ENCODE results near the gene AKR1C3.
"Not testable (repeated sequence)": the region's sequence is repeated elsewhere in the genome, so short reads cannot be mapped to it uniquely, and the experiment has no call there.

The AKR1C3 gene

DNA sequence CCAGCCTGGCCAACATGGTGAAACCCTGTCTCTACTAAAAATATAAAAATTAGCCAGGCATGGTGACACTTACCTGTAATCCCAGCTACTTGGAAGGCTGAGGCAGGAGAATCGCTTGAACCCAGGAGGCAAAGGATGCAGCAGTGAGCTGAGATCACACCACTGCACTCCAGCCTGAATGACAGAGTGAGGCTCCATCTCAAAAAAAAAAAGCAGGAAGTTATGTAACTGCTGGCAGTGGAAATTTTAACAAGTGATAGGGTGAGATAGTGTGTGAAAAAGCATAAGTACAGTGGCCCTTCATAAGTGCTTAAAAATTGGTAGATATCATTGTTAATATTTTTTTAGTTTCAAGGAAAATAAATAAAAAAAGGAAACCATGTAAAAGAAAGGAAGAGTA lies 12.3 kb downstream of the AKR1C3 start:
- TF ChIP-seq, protein P1, sequence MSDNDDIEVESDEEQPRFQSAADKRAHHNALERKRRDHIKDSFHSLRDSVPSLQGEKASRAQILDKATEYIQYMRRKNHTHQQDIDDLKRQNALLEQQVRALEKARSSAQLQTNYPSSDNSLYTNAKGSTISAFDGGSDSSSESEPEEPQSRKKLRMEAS (IDR thresholded peaks at IDR 0.05; ENCODE audit: low read depth, low read length) = no peak
- TF ChIP-seq MYC (IDR thresholded peaks at IDR 0.05; ENCODE audit: low read depth, low read length) (no peak), POLR2A (IDR thresholded peaks at IDR 0.05; ENCODE audit: extremely low read depth, insufficient read length) (no peak)
- TF ChIP-seq, protein P2, sequence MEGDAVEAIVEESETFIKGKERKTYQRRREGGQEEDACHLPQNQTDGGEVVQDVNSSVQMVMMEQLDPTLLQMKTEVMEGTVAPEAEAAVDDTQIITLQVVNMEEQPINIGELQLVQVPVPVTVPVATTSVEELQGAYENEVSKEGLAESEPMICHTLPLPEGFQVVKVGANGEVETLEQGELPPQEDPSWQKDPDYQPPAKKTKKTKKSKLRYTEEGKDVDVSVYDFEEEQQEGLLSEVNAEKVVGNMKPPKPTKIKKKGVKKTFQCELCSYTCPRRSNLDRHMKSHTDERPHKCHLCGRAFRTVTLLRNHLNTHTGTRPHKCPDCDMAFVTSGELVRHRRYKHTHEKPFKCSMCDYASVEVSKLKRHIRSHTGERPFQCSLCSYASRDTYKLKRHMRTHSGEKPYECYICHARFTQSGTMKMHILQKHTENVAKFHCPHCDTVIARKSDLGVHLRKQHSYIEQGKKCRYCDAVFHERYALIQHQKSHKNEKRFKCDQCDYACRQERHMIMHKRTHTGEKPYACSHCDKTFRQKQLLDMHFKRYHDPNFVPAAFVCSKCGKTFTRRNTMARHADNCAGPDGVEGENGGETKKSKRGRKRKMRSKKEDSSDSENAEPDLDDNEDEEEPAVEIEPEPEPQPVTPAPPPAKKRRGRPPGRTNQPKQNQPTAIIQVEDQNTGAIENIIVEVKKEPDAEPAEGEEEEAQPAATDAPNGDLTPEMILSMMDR (IDR thresholded peaks at IDR 0.05; ENCODE audit: low read depth, low read length) = no peak
- no peak for DNase-seq (ENCODE audit: low read depth)
- H3K4me3 ChIP-seq (ENCODE audit: low read depth, low read length) = no peak overlapping the region

DNA sequence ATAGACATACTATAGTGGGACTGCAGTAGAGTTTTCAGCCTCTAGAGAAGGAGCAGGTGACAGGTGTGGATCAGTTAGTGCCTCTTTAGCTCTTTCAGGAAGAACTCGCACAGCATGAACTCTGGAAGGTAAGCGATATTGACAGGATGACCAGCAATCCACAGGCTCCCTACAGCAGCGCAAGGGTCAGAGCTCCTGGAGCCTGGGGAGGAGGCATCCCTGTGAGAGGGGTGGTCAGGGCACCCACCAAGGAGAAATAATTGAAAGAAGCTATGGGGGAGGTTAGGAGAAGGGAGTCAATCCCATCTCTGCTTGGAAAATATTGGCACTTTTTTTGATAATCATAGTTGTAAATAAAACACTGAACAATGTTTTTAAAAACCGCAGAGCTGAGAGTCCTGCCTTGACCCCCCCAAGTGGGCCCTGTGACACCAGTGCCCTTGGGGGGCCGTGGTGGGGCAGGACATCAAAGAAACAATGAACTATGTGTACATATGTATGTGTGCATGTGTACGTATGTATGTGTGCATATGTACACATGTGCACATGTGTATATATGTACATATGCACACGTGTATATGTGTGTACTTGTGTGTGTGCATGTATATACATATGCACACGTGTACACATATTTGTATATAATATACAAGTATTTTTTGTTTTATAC lies 13.8 kb downstream of the AKR1C3 start:
- TF ChIP-seq, protein P1 (IDR thresholded peaks at IDR 0.05; ENCODE audit: low read depth, low read length) = no peak
- TF ChIP-seq, protein P2 (IDR thresholded peaks at IDR 0.05; ENCODE audit: low read depth, low read length) = no peak
- no peak for TF ChIP-seq POLR2A (IDR thresholded peaks at IDR 0.05; ENCODE audit: extremely low read depth, insufficient read length)
- TF ChIP-seq MYC (IDR thresholded peaks at IDR 0.05; ENCODE audit: low read depth, low read length) = no peak
- DNase-seq (ENCODE audit: low read depth) = no peak
- H3K4me3 ChIP-seq (ENCODE audit: low read depth, low read length) = no peak overlapping the region

DNA sequence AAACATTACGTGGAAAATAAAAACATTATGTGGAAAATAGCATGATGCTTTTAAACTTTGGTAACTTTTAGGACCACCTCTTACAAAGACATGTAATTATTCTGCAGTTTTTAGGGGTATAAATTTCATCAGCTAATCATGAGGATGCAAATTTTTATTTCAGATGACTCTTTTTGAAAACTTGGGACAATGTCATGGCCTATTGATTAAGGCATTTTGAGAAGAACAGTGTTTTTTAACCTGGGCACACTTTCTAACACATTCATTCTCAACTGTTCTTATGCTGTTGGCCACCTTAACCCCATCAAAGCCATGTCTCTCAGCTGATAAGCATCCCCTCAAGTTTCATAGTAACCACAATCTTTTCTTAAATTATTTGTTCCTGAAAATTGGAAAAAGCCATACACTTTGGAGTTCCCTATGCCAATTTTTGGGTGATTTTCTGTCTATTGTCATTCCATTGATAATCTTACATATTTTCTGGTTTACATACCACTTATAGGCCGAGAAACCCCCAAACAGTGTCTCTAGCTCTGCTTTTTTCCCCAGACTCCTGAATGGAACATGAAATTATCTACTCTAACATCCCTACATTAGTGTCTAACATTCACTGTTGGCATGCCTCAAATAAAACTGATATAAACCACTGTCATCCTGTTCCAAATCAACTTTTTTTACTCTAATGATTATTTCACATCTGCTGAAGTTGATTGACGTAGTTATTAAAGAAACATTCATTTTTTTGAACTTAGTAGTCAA lies 14.6 kb downstream of the AKR1C3 start:
- no peak overlapping the region for H3K4me3 ChIP-seq (ENCODE audit: low read depth, low read length)
- TF ChIP-seq, protein P1 (IDR thresholded peaks at IDR 0.05; ENCODE audit: low read depth, low read length) = no peak
- TF ChIP-seq, protein P2 (IDR thresholded peaks at IDR 0.05; ENCODE audit: low read depth, low read length) = no peak
- TF ChIP-seq MYC (IDR thresholded peaks at IDR 0.05; ENCODE audit: low read depth, low read length) = no peak
- no peak for TF ChIP-seq POLR2A (IDR thresholded peaks at IDR 0.05; ENCODE audit: extremely low read depth, insufficient read length)
- DNase-seq (ENCODE audit: low read depth) = no peak

DNA sequence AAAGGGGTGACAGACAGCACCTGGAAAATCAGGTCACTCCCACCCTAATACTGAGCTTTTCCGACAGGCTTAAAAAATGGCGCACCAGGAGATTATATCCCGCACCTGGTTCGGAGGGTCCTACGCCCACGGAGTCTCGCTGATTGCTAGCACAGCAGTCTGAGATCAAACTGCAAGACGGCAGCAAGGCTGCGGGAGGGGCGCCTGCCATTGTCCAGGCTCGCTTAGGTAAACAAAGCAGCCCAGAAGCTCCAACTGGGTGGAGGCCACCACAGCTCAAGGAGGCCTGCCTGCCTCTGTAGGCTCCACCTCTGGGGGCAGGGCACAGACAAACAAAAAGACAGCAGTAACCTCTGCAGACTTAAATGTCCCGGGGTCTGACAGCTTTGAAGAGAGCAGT lies 15.6 kb downstream of the AKR1C3 start:
- not testable (repeated sequence) for DNase-seq (ENCODE audit: low read depth); H3K4me3 ChIP-seq (ENCODE audit: low read depth, low read length)

DNA sequence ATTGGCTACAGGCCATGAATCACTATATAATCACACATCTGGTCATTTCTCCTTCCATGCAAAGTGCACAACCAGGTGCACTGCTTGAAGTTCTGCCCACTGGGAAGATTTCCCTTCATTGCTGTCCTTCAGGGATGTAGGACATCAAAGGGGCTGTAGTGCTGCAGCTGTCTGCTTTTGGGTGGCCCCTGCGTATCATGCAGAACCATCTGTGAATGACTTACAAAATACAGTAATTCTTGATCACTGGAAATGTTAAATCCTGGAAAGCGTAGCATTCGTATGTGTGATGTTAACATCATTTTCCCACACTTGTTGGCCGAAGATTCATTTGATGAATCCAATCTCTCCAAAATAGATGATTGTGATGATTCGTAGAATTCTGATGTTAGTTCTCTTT lies 22.4 kb downstream of the AKR1C3 start:
- no peak overlapping the region for H3K4me3 ChIP-seq (ENCODE audit: low read depth, low read length)
- no peak for TF ChIP-seq MYC (IDR thresholded peaks at IDR 0.05; ENCODE audit: low read depth, low read length)
- TF ChIP-seq POLR2A (IDR thresholded peaks at IDR 0.05; ENCODE audit: extremely low read depth, insufficient read length) = no peak
- TF ChIP-seq, protein P1 (IDR thresholded peaks at IDR 0.05; ENCODE audit: low read depth, low read length) = no peak
- TF ChIP-seq, protein P2 (IDR thresholded peaks at IDR 0.05; ENCODE audit: low read depth, low read length) = no peak
- DNase-seq (ENCODE audit: low read depth) = no peak

DNA sequence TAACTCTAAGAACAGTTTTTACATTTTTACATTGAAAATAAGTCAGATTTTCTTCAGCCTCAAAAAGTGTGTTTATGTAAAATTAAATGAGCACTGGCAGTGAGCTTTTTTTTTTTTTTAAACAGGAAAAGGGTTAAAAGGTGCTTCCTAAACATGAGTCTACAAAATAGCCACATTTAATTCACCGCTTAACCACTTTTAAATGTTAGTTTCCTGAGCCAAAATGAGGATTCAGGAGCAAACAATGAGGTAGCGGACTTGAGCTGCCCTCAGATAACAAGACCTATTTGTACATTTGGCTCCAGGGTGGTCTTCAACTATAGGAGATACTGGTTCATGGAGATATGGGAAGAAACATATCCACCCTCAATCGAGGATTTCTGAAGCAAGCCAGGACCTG lies 22.8 kb downstream of the AKR1C3 start:
- TF ChIP-seq MYC (IDR thresholded peaks at IDR 0.05; ENCODE audit: low read depth, low read length) (no peak), POLR2A (IDR thresholded peaks at IDR 0.05; ENCODE audit: extremely low read depth, insufficient read length) (no peak)
- TF ChIP-seq, protein P2 (IDR thresholded peaks at IDR 0.05; ENCODE audit: low read depth, low read length) = no peak
- TF ChIP-seq, protein P1 (IDR thresholded peaks at IDR 0.05; ENCODE audit: low read depth, low read length) = no peak
- H3K4me3 ChIP-seq (ENCODE audit: low read depth, low read length) = no peak overlapping the region
- no peak for DNase-seq (ENCODE audit: low read depth)

DNA sequence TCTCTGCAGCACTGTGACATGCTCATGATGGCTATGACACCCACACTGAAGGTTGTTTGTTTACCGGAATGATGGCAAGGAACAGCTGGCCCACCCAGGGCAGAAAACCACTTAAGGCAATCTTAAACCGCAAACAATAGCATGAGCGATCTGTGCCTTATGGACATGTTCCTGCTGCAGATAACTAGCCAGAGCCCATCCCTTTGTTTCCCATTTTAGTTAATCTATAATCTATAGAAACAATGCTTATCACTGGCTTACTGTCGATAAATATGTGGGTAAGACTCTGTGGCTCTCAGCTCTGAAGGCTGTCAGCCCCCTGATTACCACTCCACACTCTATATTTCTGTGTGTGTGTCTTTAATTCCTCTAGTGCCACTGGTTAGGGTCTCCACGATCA lies 25.8 kb downstream of the AKR1C3 start:
- not testable (repeated sequence) for H3K4me3 ChIP-seq (ENCODE audit: low read depth, low read length); DNase-seq (ENCODE audit: low read depth)

Data from NB4 (cell line).